Measurements from ENCODE around the gene CENPE. TPM values are rescaled to one million over a fixed set of nuclear protein-coding genes. Genes with fewer than 3 reads are reported as not detected.

The CENPE gene
- total and polyA plus RNA-seq, 2 of the 8 experiments (the other 6 are each of a cell fraction or from before 2014, with no cell fraction given): 2.1 to 49.0 TPM

- FAIRE-seq: no peak
- no peak overlapping the region for H2BK120ac ChIP-seq (replicated peaks; ENCODE audit: low read depth, low read length)
- no peak overlapping the region for H3K4me2 ChIP-seq (ENCODE audit: insufficient read depth in 1 of 2, low read depth in 2 of 2, low read length in 2 of 2)
- H2AFZ ChIP-seq (ENCODE audit: low read length): no peak overlapping the region
- H3K4ac ChIP-seq (replicated peaks; ENCODE audit: insufficient read length, low read depth, low read length): no peak overlapping the region
- H3K9me3 ChIP-seq (ENCODE audit: insufficient read depth in 2 of 2, low read depth in 1 of 2, low read length in 1 of 2): no peaks in the 10 kb centered on the region
- no peaks in the 10 kb centered on the region for H3K23me2 ChIP-seq (ENCODE audit: low read depth, low read length)
- no peak overlapping the region for H2BK20ac ChIP-seq (ENCODE audit: low read length)
- no peak overlapping the region for H3K27ac ChIP-seq (ENCODE audit: low read depth, low read length)
- no peak overlapping the region for H2AK5ac ChIP-seq (ENCODE audit: low read depth, low read length)
- H4K5ac ChIP-seq (ENCODE audit: insufficient read length, low read depth, low read length): no peak overlapping the region
- no peak overlapping the region for H3K14ac ChIP-seq (ENCODE audit: insufficient read length)
- CTCF ChIA-PET (ENCODE audit: partially characterized antibody): no interaction called here
- no peak overlapping the region for H3K56ac ChIP-seq (replicated peaks; ENCODE audit: insufficient read length, low read depth, low read length)
- H2BK12ac ChIP-seq (ENCODE audit: low read depth, low read length): no peak overlapping the region
- H2BK15ac ChIP-seq (ENCODE audit: low read length): no peak overlapping the region
- H3K79me1 ChIP-seq (ENCODE audit: low read depth, low read length): no peaks in the 10 kb centered on the region
- H3K9ac ChIP-seq (replicated peaks in 1 of 4; ENCODE audit: extremely low read depth in 1 of 4, low read depth in 3 of 4, low read length in 3 of 4): no peak overlapping the region
- H3K4me3 ChIP-seq (ENCODE audit: extremely low read depth in 1 of 4, insufficient read depth in 2 of 4, low read depth in 3 of 4, low read length in 4 of 4): no peak overlapping the region
- H4K8ac ChIP-seq (ENCODE audit: extremely low read depth, insufficient read depth, low read length): no peak overlapping the region
- H3K27me3 ChIP-seq (replicated peaks in 1 of 4; ENCODE audit: control insufficient read depth in 3 of 4, extremely low read depth in 1 of 4, insufficient read depth in 3 of 4, low read length in 3 of 4): no peaks in the 10 kb centered on the region
- H3K4me1 ChIP-seq (replicated peaks in 1 of 4; ENCODE audit: control insufficient read depth in 3 of 4, insufficient read depth in 4 of 4, low read length in 3 of 4): no peaks in the 10 kb centered on the region
- DNase-seq (ENCODE audit: low read depth in 1 of 2, low spot score in 2 of 2): no peak
- H2BK5ac ChIP-seq (ENCODE audit: low read depth, low read length): no peak overlapping the region
- H4K20me1 ChIP-seq (replicated peaks in 1 of 2; ENCODE audit: control insufficient read depth in 1 of 2, insufficient read depth in 2 of 2, low read length in 2 of 2): no peaks in the 10 kb centered on the region
- no peak overlapping the region for H4K91ac ChIP-seq (replicated peaks; ENCODE audit: insufficient read length, low read length)
- no peak overlapping the region for H3K23ac ChIP-seq (ENCODE audit: insufficient read length)
- no peaks in the 10 kb centered on the region for H3K79me2 ChIP-seq (ENCODE audit: control insufficient read depth in 1 of 2, insufficient read depth in 2 of 2, low read length in 2 of 2)
- POLR2A ChIA-PET (ENCODE audit: partially characterized antibody): no interaction called here
- TF ChIP-seq CHD1 (IDR thresholded peaks at IDR 0.05; ENCODE audit: low read depth, low read length): no peak
- no peak for TF ChIP-seq ATF3 (IDR thresholded peaks at IDR 0.05; ENCODE audit: insufficient read depth, low read depth, low read length)
- no peak for TF ChIP-seq E2F6 (IDR thresholded peaks at IDR 0.05)
- TF ChIP-seq SUZ12 (IDR thresholded peaks at IDR 0.05; ENCODE audit: low read length): no peak
- TF ChIP-seq GTF2F1 (IDR thresholded peaks at IDR 0.05; ENCODE audit: borderline replicate concordance, low read depth, low read length): no peak
- TF ChIP-seq POLR2A (IDR thresholded peaks at IDR 0.05; ENCODE audit: control extremely low read depth in 1 of 2, low read depth in 2 of 2, low read length in 2 of 2): no peak
- TF ChIP-seq CBX8 (IDR thresholded peaks at IDR 0.05; ENCODE audit: borderline replicate concordance, low read depth, low read length): no peak
- TF ChIP-seq HDAC2 (IDR thresholded peaks at IDR 0.05; ENCODE audit: borderline replicate concordance in 1 of 2, low read depth in 2 of 2, low read length in 2 of 2): no peak
- TF ChIP-seq RNF2 (IDR thresholded peaks at IDR 0.05; ENCODE audit: borderline replicate concordance, low read depth, low read length, missing control alignments, poor library complexity, severe bottlenecking): no peak
- TF ChIP-seq PHF8 (conservative IDR thresholded peaks at IDR 0.05; ENCODE audit: low read depth, low read length): no peak
- TF ChIP-seq JUN (IDR thresholded peaks at IDR 0.05; ENCODE audit: low read depth, low read length): no peak
- peaks cover 8 to 35% (median 24%) of the 10 kb centered on the region in 4 experiments; a peak in 6 of 8 replicates for H3K36me3 ChIP-seq (ENCODE audit: control insufficient read depth in 2 of 4, insufficient read depth in 4 of 4, low read length in 3 of 4)
- 94% methylated on average over 1 of the region's 1 CpG; no CpG with 5 or more reads in 1 of the 2 experiments for WGBS, 2 experiments (ENCODE audit: extremely low coverage in 1 of 2, insufficient coverage in 1 of 2, insufficient read length in 1 of 2, insufficient replicate concordance in 2 of 2, low coverage in 1 of 2, low lambda C conversion rate in 2 of 2, missing lambda C conversion rate in 1 of 2)
- H3K18ac ChIP-seq (ENCODE audit: extremely low read depth, low read length): no peak overlapping the region
These were observed 47.5 kb downstream of the CENPE start for GRCh38 chr4:103150677-103151076.

All from H1 (cell line).